Stimulated activated CD8-positive, alpha-beta memory T cell treated with anti-CD3 and anti-CD28 coated beads, Interleukin-7, amount 100 ng/mL, for 24 hours (primary cell): Measurements from ENCODE around the gene HOXC4.
"Not testable (repeated sequence)": the region's sequence is repeated elsewhere in the genome, so short reads cannot be mapped to it uniquely, and the experiment has no call there.

Source experiments
- DNase-seq: peaks from one replicate; pipeline ENCODE4 v3.0.0-alpha.2; 2020; ENCODE audit warnings: low read depth

The HOXC4 gene

GRCh38 chr12:54041097-54041690, 12.4 kb upstream of the HOXC4 start:
- DNase-seq: no peak

GRCh38 chr12:54042033-54042432, 11.6 kb upstream of the HOXC4 start:
- not testable (repeated sequence) for DNase-seq

GRCh38 chr12:54042970-54043853, 10.4 kb upstream of the HOXC4 start:
- DNase-seq: no peak

GRCh38 chr12:54044425-54045103, 9.1 kb upstream of the HOXC4 start:
- no peak for DNase-seq

- DNase-seq: no peak
Measured at GRCh38 chr12:54045401-54045800, 8.2 kb upstream of the HOXC4 start.

- no peak for DNase-seq
Measured at GRCh38 chr12:54045868-54046521, 7.6 kb upstream of the HOXC4 start.

GRCh38 chr12:54046809-54047159, 6.9 kb upstream of the HOXC4 start:
- no peak for DNase-seq

- no peak for DNase-seq
Measured at GRCh38 chr12:54047160-54047963, 6.3 kb upstream of the HOXC4 start.

- no peak for DNase-seq
Measured at GRCh38 chr12:54047964-54048303, 5.7 kb upstream of the HOXC4 start.

- no peak for DNase-seq
Measured at GRCh38 chr12:54048406-54049093, 5.1 kb upstream of the HOXC4 start.

- no peak for DNase-seq
Measured at GRCh38 chr12:54049108-54049507, 4.5 kb upstream of the HOXC4 start.

- DNase-seq: no peak
Measured at GRCh38 chr12:54050482-54050810, 3.2 kb upstream of the HOXC4 start.

GRCh38 chr12:54051026-54051842, 2.4 kb upstream of the HOXC4 start:
- DNase-seq: no peak

GRCh38 chr12:54051874-54052437, 1.7 kb upstream of the HOXC4 start:
- no peak for DNase-seq

GRCh38 chr12:54052438-54053002, 1.1 kb upstream of the HOXC4 start:
- DNase-seq: no peak

- no peak for DNase-seq
Measured at GRCh38 chr12:54053003-54053750, 458 bp upstream of the HOXC4 start.

GRCh38 chr12:54054742-54055194, 1.1 kb downstream of the HOXC4 start:
- DNase-seq: no peak

GRCh38 chr12:54055552-54055951, 1.9 kb downstream of the HOXC4 start:
- no peak for DNase-seq

GRCh38 chr12:54056110-54056509, 2.5 kb downstream of the HOXC4 start:
- DNase-seq: no peak
